Ishikawa (cell line): Measurements from ENCODE around the gene ANAPC1.

ENCODE experiments used
- CEBPB ChIP-seq: IDR thresholded peaks from 2 replicates; pipeline ENCODE4 v1.6.1; 2012
- CREB1 ChIP-seq: IDR thresholded peaks from 2 replicates; pipeline ENCODE4 v1.6.1; 2012; ENCODE audit warnings: low read depth
- EGR1 ChIP-seq: IDR thresholded peaks from 2 replicates; pipeline ENCODE4 v1.6.1; 2012
- EP300 ChIP-seq: IDR thresholded peaks from 2 replicates; pipeline ENCODE4 v1.6.1; 2012; ENCODE audit warnings: borderline replicate concordance
- FOXM1 ChIP-seq: IDR thresholded peaks from 2 replicates; pipeline ENCODE4 v1.6.1; 2012; ENCODE audit warnings: low read depth, borderline replicate concordance
- NFIC ChIP-seq: IDR thresholded peaks from 2 replicates; pipeline ENCODE4 v1.6.1; 2012
- RAD21 ChIP-seq: IDR thresholded peaks from 2 replicates; pipeline ENCODE4 v1.6.1; 2012; ENCODE audit warnings: low read depth
- TAF1 ChIP-seq: IDR thresholded peaks from 2 replicates; pipeline ENCODE4 v1.6.1; 2012; ENCODE audit warnings: low read depth, mild to moderate bottlenecking
- TCF12 ChIP-seq: IDR thresholded peaks from 2 replicates; pipeline ENCODE4 v1.6.1; 2012; ENCODE audit warnings: low read depth
- TEAD4 ChIP-seq: IDR thresholded peaks from 2 replicates; pipeline ENCODE4 v1.6.1; 2012
- YY1 ChIP-seq: IDR thresholded peaks from 2 replicates; pipeline ENCODE4 v1.6.1; 2012; ENCODE audit warnings: low read depth
- ZBTB7A ChIP-seq: IDR thresholded peaks from 2 replicates; pipeline ENCODE4 v1.6.1; 2012; ENCODE audit warnings: low read depth
- TF ChIP-seq, protein P1 (sequence below): IDR thresholded peaks from 2 replicates; pipeline ENCODE4 v1.6.1; 2012
- TF ChIP-seq, protein P2 (sequence below): IDR thresholded peaks from 2 replicates; pipeline ENCODE4 v1.6.1; 2012; ENCODE audit warnings: low read depth, mild to moderate bottlenecking
- TF ChIP-seq, protein P3 (sequence below): IDR thresholded peaks from 2 replicates; pipeline ENCODE4 v1.6.1; 2012

ANAPC1 gene

DNA sequence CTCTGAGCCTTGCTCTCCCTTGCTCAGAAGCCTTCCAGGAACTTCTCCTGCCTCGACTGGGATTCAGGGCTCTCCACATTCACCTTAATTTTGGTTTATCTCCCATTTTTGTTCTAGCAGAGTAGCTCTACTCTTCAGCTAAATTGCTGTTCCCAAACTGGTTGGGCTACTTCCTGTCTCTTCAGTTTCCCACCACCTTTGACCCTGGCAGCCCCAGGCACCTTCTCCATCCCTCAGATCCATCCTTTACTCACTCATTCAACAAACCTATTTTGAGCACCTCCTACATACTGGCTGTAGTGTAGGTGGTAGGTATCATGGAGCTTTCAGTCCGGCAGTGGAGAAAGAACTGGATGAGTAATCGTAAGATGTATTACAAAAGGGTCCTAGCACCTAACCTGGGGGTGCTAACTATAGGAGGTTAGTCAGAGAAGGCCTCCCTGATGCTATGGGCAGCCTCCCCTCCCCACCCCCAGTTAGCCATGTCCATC is 40.7 kb upstream of the ANAPC1 start:
- TF ChIP-seq CREB1 (no peak), EGR1 (no peak), TCF12 (no peak), YY1 (no peak), TEAD4 (no peak), EP300 (no peak), FOXM1 (no peak)
- TF ChIP-seq, protein P1, sequence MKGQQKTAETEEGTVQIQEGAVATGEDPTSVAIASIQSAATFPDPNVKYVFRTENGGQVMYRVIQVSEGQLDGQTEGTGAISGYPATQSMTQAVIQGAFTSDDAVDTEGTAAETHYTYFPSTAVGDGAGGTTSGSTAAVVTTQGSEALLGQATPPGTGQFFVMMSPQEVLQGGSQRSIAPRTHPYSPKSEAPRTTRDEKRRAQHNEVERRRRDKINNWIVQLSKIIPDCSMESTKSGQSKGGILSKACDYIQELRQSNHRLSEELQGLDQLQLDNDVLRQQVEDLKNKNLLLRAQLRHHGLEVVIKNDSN: no peak
- TF ChIP-seq, protein P2, sequence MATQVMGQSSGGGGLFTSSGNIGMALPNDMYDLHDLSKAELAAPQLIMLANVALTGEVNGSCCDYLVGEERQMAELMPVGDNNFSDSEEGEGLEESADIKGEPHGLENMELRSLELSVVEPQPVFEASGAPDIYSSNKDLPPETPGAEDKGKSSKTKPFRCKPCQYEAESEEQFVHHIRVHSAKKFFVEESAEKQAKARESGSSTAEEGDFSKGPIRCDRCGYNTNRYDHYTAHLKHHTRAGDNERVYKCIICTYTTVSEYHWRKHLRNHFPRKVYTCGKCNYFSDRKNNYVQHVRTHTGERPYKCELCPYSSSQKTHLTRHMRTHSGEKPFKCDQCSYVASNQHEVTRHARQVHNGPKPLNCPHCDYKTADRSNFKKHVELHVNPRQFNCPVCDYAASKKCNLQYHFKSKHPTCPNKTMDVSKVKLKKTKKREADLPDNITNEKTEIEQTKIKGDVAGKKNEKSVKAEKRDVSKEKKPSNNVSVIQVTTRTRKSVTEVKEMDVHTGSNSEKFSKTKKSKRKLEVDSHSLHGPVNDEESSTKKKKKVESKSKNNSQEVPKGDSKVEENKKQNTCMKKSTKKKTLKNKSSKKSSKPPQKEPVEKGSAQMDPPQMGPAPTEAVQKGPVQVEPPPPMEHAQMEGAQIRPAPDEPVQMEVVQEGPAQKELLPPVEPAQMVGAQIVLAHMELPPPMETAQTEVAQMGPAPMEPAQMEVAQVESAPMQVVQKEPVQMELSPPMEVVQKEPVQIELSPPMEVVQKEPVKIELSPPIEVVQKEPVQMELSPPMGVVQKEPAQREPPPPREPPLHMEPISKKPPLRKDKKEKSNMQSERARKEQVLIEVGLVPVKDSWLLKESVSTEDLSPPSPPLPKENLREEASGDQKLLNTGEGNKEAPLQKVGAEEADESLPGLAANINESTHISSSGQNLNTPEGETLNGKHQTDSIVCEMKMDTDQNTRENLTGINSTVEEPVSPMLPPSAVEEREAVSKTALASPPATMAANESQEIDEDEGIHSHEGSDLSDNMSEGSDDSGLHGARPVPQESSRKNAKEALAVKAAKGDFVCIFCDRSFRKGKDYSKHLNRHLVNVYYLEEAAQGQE: no peak

DNA sequence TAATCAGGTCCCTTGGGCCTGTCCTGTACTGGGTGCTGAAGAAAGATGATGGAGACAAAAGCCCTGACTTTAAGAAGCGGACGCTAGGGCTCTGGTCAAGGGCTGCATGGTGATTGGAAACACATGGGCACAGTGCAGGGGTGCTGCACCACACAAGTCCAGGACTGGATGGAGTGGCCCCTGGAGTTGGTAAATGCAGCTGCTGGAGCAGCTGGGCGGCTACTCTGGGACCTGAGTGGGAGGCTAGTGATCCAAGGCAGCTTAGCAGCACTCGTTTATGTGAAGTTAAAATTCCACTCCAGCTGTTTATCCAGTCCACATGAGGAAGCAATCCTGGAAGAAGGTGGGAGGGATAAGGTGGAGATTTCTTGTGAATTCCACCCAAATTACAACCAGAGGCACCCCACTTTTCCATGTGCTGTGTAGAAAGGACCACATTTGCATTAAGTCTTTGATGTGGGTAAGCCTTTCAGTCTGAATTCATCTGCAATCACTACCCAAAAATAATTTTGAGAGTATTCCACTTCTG is 39.3 kb upstream of the ANAPC1 start:
- no peak for TF ChIP-seq CREB1

DNA sequence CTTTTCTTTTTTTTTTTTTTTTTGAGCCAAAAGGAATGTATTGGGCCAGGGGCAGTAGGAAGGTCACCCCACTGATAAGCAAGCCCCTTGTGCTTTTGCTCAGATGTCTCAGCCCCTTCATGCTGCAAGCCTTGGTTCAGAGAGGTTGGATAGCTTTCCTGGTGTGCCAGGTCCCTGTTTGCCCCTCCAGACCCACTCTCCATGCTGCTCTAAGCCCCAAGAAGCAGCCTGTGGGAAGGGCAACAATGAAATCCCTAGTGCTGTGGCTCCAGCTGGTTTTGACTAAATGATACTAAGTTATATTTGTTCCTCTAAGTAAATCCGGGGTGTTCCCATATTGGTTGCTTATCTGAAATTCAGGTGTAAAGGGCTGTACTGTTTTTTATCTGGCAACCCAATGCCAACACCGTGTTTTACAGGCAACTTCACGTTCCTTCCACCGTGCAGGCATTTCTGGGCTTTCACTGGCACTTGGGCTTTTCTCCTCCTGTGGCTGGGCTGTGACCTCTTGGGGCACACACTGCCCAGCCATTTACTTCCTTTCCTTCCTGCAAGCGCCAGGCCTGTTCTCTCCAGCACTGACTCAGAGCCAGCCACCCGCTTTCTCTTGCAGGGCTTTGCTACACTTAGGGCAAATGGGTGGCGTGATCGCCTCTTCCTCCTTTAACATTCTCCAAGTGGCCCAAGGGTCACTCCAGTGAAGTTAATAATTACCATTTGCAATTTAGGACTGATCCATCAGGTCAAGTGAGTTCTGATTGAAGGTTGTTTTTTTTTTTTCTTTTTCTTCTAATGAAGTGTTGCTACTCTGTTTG is 36.0 kb upstream of the ANAPC1 start:
- TF ChIP-seq, protein P3, sequence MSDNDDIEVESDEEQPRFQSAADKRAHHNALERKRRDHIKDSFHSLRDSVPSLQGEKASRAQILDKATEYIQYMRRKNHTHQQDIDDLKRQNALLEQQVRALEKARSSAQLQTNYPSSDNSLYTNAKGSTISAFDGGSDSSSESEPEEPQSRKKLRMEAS: no peak
- TF ChIP-seq FOXM1: no peak
- TF ChIP-seq RAD21: no peak
- no peak for TF ChIP-seq TAF1
- TF ChIP-seq EGR1: no peak
- TF ChIP-seq TCF12: no peak
- TF ChIP-seq YY1: no peak
- TF ChIP-seq, protein P2: no peak
- no peak for TF ChIP-seq TEAD4

DNA sequence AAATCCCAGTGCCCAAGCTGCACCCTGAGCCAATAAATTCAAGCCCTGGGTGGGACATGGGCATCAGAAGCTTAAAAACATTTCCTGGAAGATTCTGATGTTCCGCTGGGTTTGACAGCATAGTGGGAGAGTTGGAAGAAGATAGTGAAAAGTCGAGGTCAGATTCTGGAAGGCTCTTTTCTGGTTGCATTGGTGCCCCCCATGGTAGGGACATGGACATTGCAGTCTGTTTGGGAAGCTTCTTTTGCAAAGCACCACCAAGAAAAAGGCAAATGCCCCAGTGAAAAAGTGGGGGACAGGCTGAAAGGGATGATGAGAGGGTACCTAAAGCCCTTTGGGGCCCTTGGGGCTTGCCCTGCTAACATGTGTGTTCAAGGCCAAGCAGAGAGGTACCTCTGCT is 35.4 kb upstream of the ANAPC1 start:
- TF ChIP-seq NFIC: no peak
- TF ChIP-seq, protein P1: no peak
- no peak for TF ChIP-seq FOXM1
- TF ChIP-seq RAD21: no peak
- TF ChIP-seq, protein P3: no peak
- no peak for TF ChIP-seq CREB1
- no peak for TF ChIP-seq CEBPB
- TF ChIP-seq YY1: no peak
- TF ChIP-seq ZBTB7A: no peak
- no peak for TF ChIP-seq TAF1
- TF ChIP-seq EGR1: no peak
- no peak for TF ChIP-seq TCF12
- TF ChIP-seq, protein P2: no peak
- TF ChIP-seq TEAD4: no peak
- TF ChIP-seq EP300: no peak
